Kasumi-1 (cell line): Measurements from ENCODE around the gene CALHM3.

Source experiments
- DNase-seq, 2 experiments: peaks; one replicate each; lab custom pipeline; 2025; lab: John Stamatoyannopoulos, UW

The CALHM3 gene

DNA sequence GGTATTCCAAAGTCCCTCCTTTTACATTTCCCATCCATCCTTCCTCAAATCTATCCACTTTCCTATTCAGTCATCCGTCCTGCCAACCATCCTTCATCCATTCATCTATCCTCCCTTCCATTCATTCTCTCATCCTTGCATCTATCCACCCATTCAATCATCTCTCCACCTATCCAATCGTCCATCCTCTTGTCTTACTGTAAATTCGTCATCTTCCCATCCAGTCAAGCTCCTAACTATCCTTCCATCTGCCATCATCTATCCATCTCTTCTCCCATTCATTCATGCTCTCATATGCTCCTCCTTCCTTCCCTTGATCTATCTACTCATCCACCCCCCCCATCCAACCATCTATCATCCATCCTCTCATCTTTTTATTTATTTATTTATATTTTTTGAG lies 5.0 kb downstream of the CALHM3 start:
- no peak for DNase-seq

DNA sequence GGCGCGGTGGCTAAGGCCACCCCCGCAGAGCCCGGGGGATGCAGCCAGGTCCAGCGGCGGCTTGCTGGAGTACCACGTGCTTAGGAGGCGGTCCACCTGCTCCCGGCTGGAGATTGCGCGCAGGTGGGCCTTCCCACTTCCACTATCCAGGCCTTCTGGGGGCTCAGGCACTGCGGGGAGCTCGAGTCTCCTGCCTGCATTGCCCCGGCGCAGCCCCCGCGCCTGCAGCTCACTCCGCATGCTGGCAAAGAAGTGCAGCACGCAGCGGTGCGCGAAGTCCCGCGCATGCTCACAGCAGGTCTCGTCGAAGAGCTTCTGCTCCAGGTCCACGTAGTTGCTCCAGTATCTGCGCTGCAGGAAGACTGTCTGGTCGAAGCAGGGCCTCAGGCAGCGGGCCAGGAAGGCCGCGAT lies 5.8 kb downstream of the CALHM3 start:
- DNase-seq = no peak

DNA sequence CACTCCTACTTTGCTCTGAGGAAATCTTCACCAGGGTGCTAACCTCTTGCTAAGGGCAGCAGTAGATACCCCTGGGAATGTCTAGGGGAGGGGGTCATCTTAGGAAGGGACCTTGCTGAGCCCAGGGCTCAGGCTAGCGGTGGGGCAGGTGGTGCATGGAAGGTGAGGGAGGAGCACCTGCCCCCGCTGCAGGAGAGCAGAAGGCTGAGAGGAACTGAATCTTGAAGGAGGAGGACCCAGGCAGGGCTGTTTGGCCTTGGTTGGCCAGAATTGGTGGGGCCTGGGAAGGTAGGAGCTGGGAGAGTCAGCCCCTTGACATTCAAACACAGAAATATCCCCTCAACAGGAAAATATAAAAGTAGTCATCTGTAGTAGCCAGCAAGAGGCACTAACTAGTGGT lies 7.0 kb downstream of the CALHM3 start:
- DNase-seq = peak; percentile 37 to 40

GRCh38 chr10:103470761-103471653 lies 8.0 kb downstream of the CALHM3 start:
- DNase-seq = peak; percentile 99 to 100

DNA sequence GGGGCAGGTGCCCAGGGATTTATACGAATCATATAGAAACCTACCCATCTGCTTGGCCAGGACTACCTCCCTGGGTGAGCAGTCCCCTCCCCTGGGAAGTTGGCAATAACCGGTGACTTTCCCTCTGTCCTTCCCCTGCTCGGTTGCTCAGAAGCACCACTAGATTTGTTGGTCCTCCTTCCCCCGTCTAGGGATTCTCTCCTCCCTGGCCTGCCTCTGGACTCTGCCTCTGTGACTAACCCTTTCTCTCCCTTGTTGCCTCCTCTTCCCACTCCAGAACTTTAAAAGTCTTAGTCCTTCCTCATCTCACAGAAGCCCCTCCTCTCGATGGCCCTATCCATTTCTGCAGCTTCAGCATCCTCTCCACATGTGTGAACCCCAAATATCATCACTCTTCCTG lies 9.8 kb downstream of the CALHM3 start:
- no peak for DNase-seq

DNA sequence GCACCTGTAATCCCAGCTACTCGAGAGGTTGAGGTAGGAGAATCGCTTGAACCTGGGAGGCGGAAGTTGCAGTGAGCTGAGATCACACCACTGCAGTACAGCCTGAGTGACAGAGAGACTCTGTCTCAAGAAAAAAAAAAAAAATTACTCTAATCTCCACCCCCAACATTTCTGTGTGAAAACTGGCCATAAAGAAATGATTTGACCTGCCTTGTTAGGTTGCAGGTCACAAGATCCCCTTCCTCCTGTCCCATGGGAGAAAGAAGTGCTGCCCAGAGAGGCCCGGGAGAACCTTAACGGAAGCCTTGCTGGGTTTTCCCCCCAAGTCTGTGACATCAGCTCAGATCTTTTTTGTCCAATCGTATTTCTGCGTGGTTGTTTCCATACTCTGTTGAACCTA lies 11.6 kb downstream of the CALHM3 start:
- DNase-seq = no peak

- DNase-seq = no peak
Measured at GRCh38 chr10:103466734-103467133, 12.3 kb downstream of the CALHM3 start.

DNA sequence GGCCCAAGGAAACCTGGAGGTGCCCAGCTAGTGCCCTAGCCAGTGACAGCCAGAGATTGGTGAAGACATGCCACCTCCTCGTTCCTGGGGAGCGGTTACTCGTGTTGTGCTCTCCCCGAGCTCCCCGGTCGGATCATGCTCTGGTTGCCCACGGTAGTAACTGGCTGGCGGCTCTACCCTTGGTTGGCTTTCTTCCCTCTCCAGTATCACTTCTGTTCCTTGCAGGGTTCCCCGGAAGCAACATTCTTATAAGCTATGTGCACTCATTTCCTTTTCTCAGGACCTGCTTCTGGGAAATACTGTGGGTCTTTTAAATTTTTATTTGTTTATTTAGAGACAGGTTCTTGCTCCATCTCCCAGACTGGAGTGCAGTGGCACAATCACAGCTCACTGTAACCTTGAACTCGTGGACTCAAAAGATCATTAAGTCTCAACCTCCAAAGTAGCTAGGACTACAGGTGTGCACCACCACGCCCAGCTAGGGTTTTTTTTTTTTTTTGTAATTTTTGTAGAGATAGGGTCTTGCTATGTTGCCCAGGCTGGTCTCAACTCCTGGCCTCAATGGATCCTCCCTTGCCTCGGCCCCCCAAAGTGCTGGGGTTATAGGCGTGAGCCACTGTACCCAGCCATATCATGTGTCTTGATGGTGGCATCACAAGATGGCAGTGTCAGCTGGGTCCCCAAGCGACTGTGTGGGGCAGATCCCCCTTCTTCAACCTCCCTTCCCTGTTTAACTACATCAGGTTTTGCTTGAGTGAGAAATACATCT lies 13.4 kb downstream of the CALHM3 start:
- DNase-seq = no peak

- DNase-seq = no peak
Measured at GRCh38 chr10:103463499-103463898, 15.5 kb downstream of the CALHM3 start.

DNA sequence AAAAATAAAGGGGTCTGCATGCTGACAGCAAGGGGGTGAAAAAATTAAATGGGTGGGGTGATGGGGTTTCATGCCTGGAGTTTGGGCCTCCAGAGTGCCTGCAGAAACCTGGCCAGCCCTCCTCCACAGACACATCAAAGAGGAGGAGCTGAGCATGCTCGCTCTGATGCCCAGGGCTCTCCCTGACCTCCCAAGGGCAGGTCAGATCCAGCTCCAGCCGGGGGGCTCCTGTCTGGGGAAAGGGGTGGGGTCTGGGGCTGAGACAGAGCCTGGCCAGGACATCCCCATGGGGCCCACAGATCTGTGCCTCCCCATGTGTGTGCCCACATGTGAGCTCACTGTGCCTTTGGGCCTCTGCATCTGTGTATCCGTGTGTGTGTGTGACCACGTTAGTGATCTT lies 19.4 kb downstream of the CALHM3 start:
- no peak for DNase-seq

- no peak for DNase-seq
Measured at GRCh38 chr10:103458720-103459119, 20.3 kb downstream of the CALHM3 start, which contains the start of gene CALHM1. Gene CALHM1 (minus strand): TSS chr10:103458900. CDS start chr10:103458751, 149 bp downstream.

DNA sequence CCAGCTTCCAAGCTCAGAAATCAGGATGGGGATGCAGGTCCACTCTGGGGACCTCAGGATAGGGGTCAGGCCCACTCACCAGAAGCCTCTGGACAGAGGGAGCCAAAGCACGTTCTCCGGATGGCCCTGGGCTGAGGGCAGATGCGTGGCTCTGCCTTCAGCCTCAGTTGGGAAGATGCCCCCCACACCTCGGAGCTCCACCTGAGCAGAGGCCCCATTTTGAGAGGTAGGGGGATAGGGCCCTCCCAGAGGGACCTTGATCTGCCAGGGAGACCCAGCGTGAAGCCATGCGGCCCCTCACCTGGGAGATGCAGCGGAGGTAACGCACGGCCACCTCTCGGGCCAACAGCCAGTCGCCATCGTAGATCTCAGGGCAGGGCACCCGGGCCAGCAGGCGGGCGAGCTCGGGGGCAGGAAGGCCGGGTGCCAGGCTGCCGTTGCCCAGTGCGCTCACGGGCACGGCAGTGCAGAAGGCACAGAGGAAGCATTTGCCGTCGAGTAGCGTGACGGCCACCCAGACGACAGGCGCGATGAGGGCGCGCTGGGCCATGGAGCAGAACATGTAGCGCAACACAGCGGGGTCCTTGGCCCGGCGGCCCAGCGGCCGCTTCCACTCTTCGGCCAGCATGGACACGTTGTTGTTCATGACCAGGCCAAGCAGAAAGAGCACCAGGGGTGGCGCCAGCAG lies 21.0 kb downstream of the CALHM3 start:
- DNase-seq = no peak

GRCh38 chr10:103457176-103457712 lies 21.8 kb downstream of the CALHM3 start:
- no peak for DNase-seq

DNA sequence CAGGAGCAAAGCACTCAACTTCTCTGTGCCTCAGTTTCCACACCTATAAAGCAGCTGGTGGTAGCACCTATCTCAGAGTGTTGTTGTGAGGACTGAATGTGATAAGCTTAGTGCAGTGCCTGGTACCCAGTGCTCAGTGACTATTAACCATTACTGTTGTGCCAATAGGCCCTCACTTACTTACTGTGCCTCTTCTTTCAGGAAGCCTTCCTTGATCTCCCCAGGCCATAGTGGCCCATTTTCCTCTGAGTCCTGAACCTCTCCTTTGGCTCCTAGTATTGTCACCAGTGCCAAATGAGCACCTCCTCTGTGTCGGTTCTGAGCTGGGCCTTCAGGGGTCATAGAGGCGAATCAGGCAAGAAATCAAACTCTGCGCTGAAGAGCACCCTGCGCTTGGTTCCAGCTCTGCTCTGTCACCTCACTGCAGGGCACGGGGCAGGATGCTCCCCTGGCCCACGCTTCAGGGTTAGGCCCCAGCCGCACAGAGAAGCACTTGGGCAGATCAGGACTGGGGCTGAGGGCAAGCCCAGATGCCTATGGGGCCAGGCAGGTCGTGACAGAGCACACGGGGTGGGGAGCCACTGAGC lies 22.9 kb downstream of the CALHM3 start:
- no peak for DNase-seq

GRCh38 chr10:103455235-103455634 lies 23.8 kb downstream of the CALHM3 start:
- DNase-seq = no peak

- no peak for DNase-seq
Measured at GRCh38 chr10:103454026-103454425, 25.0 kb downstream of the CALHM3 start.

DNA sequence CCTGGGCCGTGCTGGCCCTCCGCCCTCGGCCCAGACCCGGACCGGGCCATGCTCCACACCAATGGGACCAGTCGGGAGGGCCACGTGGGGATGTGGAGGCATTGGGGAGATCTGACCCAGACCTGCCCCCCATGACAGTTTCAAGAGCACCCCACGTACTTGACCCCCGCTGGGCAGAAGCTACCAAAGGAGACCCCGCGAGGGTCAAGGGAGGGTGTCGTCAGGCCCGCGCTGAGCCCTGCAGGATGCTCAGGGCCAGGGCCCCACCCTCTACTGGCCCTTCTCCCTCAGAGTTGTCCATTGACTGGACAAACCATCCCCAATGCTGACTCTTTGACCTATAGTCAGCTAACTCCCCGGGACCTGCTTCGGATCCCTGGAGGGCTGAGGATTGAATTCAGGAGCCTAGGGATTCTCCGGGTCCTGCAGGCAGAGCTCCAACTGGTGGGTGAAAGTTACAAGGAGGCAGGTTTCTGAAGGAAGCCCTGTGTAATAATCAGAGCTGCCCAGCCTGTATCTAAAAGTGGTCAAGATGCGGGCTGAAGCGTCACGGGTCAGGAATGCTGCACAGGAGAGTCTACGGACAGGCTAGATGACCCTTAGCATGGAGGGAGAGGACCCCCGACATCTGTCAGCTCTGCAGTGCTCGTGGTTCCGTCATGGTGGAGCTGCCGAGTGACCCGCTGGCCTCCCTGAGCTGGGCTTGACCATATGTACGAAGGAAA lies 26.4 kb downstream of the CALHM3 start:
- no peak for DNase-seq

DNA sequence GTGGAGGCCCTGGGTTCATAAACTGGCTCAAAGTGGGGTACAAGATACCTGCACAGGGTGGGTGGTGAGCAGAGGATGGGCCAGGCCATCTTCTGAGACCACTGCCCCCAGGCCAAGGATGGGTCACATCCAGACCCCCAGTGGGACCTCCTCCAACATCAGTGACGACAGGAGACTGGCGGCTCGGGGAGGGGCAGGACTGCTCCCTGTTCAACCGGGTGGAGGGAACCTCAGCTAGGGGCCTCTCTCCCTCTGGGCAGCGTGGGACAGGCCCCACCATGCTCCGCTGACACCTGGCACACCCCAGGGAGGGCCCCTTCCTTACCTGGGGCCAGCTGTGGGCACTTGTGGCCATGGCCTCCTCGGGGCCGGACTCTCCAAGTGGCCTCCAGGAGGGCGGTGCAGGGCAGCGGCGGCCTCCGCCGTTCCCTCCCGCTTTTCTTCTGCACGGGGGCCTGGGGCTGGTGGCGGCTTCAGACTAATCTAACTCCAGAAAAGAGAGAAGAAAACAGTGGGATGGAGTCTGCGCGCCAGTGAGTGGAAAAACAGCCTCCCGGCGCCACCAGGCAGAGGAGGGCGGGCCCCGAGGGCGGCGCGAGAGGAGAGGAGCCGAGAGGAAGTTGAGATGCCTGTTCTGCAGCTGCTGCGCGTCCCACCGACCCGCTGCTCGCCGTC lies 27.1 kb downstream of the CALHM3 start, which contains the start of gene CALHM2:
Gene CALHM2 (minus strand): TSS at position 540 of the 675 bp plus-strand sequence. CDS start 2,429 bp downstream, outside the sequence.
- peak; percentile 85 to 87 for DNase-seq

- peak; percentile 55 to 76 for DNase-seq
Measured at GRCh38 chr10:103451091-103451813, 27.8 kb downstream of the CALHM3 start.
